ENCODE results near the gene PTPRN2.
"Not testable (repeated sequence)": the region's sequence is repeated elsewhere in the genome, so short reads cannot be mapped to it uniquely, and the experiment has no call there.

The PTPRN2 gene

DNA sequence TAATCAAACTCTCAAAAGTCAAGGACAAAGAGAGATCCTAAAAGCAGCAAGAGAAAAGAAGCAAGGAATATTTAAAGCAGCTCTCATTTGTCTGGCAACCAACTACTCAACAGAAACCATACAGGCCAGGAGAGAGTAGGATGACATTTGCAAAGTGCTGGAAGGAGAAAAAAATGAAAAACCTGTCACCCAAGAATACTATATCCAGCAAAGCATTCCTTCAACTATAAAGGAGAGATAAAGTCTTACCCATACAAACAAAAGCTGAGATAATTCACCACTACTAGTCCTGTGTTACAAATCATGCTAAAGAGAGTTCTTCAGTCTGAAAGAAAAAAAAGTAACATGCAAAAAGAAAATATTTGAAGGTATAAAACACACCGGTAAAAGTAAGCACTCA lies 357.7 kb downstream of the PTPRN2 start:
- DNase-seq (ENCODE audit: low read depth), result no peak

GRCh38 chr7:158228986-158229385 lies 358.6 kb downstream of the PTPRN2 start:
- DNase-seq (ENCODE audit: low read depth), result no peak

DNA sequence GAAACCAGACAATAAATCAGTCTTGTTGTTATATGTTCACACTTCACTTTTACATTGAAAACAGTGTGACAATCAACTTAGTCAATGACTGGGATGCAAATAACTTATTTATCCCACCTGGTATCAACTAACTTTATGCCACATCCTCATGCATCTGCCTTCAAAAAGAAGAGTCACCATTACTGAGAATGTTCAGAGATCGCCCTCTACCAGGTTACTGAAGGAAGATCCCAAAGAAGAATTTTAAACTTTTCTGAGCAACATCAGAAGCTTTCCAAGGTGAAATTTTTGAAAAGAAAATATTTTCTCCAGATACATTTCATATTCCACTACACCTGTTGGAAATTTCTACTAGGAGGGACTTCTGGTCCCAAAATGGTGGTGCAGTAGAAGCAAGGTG lies 359.5 kb downstream of the PTPRN2 start:
- DNase-seq (ENCODE audit: low read depth), result no peak

GRCh38 chr7:158227258-158227984 lies 360.2 kb downstream of the PTPRN2 start:
- DNase-seq (ENCODE audit: low read depth), result no peak

DNA sequence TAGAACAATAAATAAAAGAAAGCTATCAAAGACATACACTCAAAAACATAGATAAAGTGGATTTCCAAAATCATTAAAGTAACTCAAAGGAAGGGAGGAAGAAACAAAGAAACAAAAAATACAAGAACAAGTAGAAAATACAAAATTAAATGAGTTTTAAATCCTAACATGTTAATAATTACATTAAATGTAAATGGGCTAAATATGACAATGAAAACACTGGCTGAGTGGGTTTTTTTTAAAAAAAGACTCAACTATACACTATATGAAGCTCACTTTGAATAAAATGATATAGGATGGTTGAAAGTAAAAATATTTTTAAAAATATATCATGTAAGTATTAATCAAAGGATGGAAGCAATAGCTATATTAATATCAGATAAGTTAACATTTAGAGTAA lies 371.4 kb downstream of the PTPRN2 start:
- DNase-seq (ENCODE audit: low read depth), result no peak

DNA sequence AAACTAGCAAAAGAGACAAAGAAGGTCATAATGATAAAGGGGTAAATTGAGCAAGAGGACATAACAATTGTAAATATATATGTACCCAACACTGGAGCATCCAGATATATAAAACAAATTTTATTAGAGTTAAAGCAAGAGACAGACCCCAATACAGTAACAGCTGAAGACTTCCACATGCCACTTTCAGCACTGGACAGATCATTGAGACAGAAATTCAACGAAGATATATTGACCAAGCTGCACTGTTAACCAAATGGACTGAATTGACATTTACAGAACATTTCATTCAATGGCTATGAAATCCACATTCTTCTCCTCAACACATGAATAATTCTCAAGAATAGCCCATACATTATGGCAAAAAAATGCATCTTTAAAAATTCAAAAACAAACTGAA lies 378.2 kb downstream of the PTPRN2 start:
- no peak for DNase-seq (ENCODE audit: low read depth)

DNA sequence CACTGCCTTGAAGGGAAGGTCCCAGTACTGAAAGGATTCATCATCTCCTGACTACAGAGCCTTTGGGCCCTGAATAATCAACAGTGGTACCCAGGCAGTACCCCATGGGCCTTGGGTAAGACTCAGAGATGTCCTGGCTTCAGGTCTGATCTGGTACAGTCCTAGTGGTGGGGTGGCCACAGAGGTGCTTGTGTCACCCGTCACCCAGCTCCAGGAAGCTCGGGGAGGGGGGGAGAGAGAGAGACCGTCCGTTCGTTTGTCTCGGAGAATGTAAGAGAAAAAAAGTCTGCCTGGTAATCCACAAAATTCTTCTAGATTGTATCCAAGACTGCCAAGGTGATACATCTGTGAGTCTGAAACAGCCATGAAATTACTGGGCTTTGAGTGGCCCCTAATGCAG lies 381.3 kb downstream of the PTPRN2 start:
- no peak for DNase-seq (ENCODE audit: low read depth)

- no peak for DNase-seq (ENCODE audit: low read depth)
These were observed 383.2 kb downstream of the PTPRN2 start for GRCh38 chr7:158204453-158204852.

DNA sequence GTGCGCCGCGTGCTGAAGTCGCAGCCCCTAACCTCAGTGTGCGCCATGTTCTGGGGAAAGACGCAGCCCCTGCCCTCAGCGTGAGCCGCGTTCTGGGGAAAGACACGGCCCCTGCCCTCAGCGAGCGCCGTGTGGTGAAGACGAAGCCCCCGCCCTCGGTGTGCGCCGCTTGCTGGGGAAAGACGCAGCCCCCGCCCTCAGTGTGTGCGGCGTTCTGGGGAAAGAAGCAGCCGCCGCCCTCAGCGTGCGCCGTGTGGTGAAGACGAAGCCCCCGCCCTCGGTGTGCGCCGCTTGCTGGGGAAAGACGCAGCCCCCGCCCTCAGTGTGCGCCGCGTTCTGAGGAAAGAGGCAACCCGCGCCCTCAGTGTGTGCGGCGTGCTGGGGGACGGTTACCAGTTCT lies 383.7 kb downstream of the PTPRN2 start:
- DNase-seq (ENCODE audit: low read depth), result not testable (repeated sequence)

DNA sequence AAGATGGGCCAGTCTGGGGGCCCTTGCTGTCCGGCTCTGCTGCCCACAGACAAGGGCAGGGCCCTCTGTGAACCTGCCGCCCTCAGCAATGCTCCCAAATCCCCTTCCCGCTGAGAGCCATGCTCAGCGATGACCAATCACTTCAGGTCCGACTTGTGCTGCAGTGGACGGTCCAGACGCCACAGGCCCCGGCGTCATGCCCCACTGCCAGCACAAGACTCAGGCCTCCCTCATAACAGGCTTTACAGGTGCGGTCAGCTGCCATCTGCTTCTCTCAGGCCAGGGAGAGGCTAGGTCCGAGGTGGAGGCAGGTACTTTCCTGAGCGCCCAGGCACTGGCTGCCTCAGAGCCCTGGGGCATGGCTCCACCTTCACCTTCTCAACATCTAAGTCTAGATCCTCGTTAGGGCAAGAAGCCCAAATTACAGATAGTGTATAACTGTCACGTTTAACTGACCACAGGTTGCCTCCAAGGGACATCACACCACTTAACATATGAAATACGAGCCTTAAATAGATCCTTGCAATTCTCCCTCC lies 393.2 kb downstream of the PTPRN2 start:
- DNase-seq (ENCODE audit: low read depth), result no peak

DNA sequence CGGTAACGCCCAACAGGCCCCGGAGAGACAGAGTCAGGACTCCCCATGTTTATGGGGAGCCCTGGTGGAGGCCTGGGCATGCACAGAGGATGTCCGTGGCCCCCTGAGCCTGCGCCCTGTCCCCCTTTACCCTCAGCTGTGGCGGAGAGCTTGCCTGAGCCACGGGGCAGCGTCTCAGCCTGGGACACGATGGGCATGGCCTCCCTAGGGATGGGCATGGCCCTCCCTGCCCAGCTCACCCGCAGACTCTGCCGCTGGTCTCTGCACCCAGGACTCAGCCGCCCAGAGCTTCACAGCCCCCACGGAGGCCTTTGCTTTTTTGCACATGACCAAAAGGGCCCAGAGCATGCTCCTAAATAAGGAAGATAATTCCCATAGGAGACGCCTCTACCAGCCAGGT lies 394.2 kb downstream of the PTPRN2 start:
- no peak for DNase-seq (ENCODE audit: low read depth)

- no peak for DNase-seq (ENCODE audit: low read depth)
These were observed 394.7 kb downstream of the PTPRN2 start for GRCh38 chr7:158192956-158193355.

- no peak for DNase-seq (ENCODE audit: low read depth)
These were observed 395.3 kb downstream of the PTPRN2 start for GRCh38 chr7:158192184-158192835.

DNA sequence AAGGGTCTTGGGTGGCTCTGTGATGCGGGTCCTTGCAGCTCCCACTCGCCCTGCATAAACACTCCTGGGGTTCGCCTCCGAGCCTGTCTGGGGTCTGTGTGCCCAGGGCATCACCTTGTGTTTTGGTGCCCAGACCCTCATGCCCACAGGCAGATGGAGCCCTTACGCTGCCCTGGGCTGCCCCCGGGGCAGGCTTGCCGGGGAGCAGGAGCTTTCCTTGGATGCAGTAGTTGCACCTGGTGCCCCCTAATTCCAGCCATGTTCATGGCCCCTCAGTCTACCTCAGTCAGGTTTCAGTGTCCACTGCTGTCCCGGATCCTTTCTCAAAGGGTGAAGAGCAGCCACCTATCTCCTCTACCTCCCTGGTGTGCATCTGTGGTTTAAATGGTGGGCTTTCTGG lies 396.0 kb downstream of the PTPRN2 start:
- DNase-seq (ENCODE audit: low read depth), result no peak

DNA sequence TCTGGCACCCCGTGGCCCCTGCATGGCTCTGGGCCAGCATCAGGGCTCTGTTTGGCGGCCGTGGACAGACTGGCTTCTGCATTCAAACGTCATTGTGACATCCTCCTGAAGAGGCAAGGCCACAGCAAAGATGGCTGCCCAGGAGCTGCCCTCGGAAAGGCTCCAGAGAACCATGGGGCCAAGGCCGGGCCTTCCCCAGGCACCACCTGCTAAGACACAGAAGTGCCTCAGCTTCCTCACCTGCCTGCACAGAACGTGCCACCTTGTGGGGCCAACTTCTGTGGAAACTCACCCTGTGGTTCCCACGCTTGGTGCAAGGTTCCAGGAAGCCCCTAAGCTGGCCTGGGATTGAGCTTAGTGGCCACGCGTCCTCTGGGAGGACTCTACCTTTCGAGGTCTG lies 396.9 kb downstream of the PTPRN2 start:
- no peak for DNase-seq (ENCODE audit: low read depth)

DNA sequence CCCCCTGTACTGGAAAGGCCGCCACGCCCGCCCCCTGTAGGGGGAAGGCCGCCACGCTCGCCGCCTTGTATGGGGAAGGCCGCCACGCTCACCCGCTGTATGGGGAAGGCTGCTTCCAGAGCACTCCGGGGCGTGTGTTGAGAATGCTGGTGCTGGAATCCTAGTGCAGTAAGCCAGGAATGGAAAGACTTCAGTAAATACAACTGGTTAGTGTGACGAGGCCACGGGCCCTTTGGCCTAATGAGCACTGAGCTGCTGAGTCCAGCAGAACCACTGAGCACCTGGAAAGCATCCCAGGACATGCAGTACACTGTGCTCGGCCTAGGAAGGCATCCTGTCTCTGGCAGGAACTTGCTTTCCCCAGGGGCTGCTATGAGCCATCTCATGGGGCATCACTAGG lies 398.9 kb downstream of the PTPRN2 start:
- no peak for DNase-seq (ENCODE audit: low read depth)

GRCh38 chr7:158187694-158187994 lies 400.0 kb downstream of the PTPRN2 start:
- DNase-seq (ENCODE audit: low read depth), result no peak

GRCh38 chr7:158186864-158187693 lies 400.5 kb downstream of the PTPRN2 start:
- DNase-seq (ENCODE audit: low read depth), result no peak

DNA sequence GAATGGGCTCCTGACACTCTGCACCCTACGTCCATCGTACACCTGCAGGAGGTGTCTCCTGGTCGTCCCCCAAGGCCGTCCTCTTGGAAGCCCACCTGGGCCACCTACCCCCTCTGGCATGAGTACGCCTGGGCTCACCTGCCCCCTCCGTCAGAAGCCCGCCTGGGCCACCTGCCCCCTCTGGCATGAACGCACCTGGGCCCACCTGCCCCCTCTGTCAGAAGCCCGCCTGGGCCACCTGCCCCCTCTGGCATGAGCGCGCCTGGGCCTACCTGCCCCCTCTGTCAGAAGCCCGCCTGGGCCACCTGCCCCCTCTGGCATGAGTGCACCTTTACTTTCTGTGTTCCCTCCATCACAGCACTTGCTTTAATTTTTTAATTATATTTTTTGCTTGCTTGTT lies 401.2 kb downstream of the PTPRN2 start:
- DNase-seq (ENCODE audit: low read depth), result no peak

DNA sequence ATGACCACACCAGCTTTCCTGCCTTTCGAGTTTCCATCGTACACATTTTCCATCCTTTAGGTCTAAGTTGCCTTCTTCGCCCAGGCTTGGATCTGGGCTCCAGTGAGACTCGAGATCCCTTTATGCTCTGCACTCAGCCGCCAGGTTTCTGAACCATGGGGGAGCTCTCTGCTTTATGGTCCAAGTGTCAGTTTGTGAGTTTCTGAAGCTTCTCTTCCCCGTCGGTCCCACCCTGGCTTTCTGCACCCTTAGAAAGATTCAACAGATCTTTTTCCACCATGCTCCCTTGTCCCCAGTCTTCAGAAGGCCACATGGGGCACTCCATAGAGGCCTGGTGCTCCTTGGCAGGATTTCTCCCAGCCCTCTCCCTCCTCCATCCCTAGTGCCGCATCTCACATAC lies 402.0 kb downstream of the PTPRN2 start:
- no peak for DNase-seq (ENCODE audit: low read depth)

DNA sequence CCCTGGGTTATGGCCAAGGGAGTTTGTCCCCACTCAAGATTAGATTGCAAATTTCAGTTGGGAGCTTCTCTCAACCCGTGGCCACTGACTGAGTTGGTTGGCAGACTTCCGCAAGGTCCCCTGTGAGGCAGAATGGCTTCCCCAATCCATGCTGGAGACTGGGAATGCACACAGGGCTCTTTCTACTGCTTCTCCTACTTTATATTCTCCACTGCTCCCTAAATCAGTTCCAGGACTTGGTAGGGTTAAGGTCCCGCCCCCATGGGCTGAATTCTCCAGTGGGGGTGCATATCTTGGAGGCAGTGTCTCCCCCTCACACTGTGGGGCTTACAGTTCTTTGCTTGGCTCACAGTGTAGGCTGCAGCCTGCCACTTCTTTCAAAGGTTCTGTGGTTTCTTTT lies 404.2 kb downstream of the PTPRN2 start:
- no peak for DNase-seq (ENCODE audit: low read depth)

DNA sequence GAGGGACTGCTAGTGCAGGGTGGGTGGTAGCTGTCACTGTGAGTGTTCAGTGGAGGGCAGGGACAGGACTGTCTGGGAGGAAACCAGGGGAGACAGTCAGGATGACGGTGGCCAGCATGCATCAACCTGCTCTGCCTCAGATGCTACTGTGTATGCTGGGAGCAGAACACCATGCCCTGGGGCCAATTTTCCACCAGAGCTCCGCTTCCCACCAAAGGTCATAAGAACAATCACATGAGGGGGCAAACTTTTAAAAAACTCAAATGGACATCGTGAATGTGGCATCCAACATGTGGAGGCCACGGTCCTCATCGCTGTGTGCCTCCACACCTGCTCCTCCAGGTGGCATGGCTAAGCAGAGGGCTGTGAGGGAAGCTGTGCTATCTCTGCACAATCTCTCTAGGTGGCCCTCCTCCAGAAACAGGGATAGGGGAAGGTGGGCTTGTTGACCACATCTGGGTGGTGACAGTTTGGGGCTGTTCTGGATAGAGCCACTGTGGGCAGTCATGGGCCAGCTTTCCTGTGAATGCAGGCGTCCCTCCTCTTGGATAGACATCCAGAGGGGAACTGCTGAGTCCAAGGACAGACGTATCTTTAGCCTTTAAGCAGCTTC lies 411.0 kb downstream of the PTPRN2 start:
- DNase-seq (ENCODE audit: low read depth), result no peak

DNA sequence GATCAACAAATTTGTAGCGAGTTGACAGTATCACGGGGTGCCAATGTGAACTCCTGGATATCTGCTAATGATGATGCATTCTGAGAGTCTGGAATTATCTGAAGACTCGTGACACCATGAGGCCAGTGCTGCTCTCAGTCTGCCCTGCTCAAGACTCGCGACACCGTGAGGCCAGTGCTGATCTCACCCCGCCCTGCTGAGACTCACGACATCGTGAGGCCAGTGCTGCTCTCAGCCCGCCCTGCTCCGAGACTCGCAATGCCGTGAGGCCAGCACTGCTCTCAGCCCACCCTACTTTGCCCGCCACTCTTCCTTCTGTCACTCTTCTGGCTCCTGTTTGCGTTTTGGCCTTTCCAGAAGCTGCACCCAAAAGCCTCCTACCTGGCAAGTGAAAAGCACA lies 411.8 kb downstream of the PTPRN2 start:
- DNase-seq (ENCODE audit: low read depth), result no peak

Data from HS-5 (cell line).